DMS79 (cell line): ENCODE results near the gene WDR5B.
"Not testable (repeated sequence)": the region's sequence is repeated elsewhere in the genome, so short reads cannot be mapped to it uniquely, and the experiment has no call there.

Experiments
- DNase-seq: peaks from one replicate; lab custom pipeline; 2025; lab: John Stamatoyannopoulos, UW

The WDR5B gene

DNA sequence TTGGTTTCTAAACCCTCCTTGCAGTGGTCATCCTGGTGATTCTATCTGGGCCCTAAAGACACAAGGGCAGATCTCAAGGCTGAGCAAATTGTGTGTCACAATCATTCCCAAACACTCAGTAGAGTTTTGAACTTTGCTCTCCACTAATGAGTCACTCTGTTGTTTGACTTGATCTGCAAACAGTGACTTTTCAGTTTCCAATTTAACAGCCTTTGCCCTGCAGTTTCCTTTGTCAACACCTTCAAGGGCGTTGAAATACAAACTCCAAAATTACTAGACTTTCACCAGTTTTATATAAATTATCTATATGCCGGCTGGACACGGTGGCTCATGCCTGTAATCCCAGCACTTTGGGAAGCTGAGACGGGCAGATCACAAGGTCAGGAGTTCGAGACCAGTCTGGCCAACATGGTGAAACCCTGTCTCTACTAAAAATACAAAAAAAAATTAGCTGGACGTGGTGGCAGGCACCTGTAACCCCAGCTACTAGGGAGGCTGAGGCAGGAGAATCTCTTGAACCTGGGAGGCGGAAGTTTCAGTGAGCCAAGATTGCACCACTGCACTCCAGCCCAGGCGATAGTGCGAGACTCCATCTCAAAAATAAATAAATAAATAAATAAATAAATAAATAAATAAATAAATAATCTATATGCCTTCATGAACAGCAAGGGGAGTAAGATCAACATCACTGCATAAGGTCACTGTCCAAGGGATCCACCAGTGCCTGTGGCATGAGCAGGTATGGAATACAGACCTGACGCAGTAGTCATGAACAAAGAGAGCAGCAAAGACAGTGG is 50.1 kb downstream of the WDR5B start:
- not testable (repeated sequence) for DNase-seq

DNA sequence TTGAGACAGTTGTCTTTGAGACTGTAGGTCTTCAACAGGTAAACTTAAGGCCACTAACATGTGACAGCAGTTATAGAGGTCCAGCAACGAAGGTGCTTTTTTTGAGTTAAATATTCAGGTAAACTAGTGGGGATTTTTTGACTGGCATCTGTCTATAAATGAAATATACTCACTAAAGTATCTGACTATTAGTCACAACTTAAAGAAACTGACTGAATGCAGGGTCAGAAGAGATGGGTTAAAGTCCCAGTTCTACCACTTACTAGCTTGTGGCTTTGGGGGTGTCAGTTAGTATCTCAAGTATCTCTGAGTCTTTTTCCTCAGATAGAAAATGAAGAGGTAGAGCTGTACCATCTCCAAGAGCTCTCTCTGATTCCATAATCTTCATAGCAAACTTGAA is 50.8 kb downstream of the WDR5B start:
- DNase-seq, result no peak

DNA sequence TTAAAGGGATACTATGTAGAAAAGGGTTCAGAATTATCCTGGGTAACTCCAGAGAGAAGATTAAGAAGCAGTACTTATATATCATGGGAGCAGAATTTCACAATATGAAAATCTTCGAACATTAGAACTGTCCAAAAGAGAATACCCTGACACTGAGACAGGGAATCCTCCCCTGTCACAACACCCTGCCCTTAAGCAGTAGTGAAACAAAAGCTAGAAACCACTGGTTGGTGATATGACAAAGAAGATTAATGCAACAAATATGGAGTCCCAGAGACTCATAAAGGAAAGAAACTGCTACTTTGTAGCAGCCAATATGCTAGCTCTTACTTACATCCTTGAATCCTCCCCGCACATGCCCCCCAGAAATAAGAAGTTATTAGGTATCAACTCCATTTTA is 51.4 kb downstream of the WDR5B start:
- DNase-seq, result no peak
